Measurements from ENCODE around the gene FAM241B.

GRCh38 chr10:69628891-69629290 lies 1.2 kb upstream of the FAM241B start:
- no peak for TF ChIP-seq RAD21 (IDR thresholded peaks at IDR 0.05; ENCODE audit: low read depth)
- TF ChIP-seq YY1 (IDR thresholded peaks at IDR 0.05; ENCODE audit: low read depth), result no peak
